SU-DHL-6 (cell line): ENCODE results near the gene LECT2.

Experiments used
- EZH2phosphoT487 ChIP-seq: fragments of 200-600 bp; sonication (generic), shearing (Covaris generic); conservative IDR thresholded peaks from 2 replicates; pipeline ENCODE4 v1.6.1; 2018; ENCODE audit warnings: mild to moderate bottlenecking, antibody characterized with exemption, low read length, moderate library complexity, mixed read lengths
- TF ChIP-seq, protein P1 (sequence below): fragments of 200-600 bp; sonication (generic); IDR thresholded peaks from one replicate; pipeline ENCODE4 v1.5.1; 2017; ENCODE audit warnings: antibody characterized with exemption, mild to moderate bottlenecking, low read length, moderate library complexity; ENCODE audit not compliant: insufficient read depth, poor library complexity, severe bottlenecking

DNA sequence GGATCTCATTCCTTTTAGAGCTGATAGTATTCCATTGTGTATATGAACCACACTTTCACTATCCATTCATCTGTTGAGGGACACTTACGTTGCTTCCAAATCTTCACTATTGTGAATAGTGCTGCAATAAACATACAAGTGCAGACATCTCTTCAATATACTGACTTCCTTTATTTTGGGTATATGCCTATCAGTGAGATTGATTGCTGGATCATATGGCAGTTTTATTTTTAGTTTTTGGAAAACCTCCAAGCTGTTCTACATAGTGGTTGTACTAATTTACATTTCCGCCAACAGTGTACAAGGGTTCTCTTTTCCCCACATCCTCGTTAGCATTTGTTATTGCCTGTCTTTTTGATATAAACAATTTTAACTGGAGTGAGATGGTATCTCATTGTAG, 33.8 kb upstream of the LECT2 start:
- TF ChIP-seq, protein P1, sequence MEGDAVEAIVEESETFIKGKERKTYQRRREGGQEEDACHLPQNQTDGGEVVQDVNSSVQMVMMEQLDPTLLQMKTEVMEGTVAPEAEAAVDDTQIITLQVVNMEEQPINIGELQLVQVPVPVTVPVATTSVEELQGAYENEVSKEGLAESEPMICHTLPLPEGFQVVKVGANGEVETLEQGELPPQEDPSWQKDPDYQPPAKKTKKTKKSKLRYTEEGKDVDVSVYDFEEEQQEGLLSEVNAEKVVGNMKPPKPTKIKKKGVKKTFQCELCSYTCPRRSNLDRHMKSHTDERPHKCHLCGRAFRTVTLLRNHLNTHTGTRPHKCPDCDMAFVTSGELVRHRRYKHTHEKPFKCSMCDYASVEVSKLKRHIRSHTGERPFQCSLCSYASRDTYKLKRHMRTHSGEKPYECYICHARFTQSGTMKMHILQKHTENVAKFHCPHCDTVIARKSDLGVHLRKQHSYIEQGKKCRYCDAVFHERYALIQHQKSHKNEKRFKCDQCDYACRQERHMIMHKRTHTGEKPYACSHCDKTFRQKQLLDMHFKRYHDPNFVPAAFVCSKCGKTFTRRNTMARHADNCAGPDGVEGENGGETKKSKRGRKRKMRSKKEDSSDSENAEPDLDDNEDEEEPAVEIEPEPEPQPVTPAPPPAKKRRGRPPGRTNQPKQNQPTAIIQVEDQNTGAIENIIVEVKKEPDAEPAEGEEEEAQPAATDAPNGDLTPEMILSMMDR = no peak
- TF ChIP-seq EZH2phosphoT487 = no peak
